KMS-11 (cell line): ENCODE data around the gene SUPT20HL1.

Source experiments
- H2AFZ ChIP-seq: fragments of 200-600 bp; sonication (generic); 2 replicates; pipeline ENCODE4 v1.6.1; 2016; ENCODE audit warnings: antibody characterized with exemption, mixed run types, low read depth
- H3K27ac ChIP-seq: fragments of 200-600 bp; sonication (generic); 2 replicates; pipeline ENCODE4 v1.6.1; 2016; ENCODE audit warnings: mild to moderate bottlenecking, mixed run types
- H3K27me3 ChIP-seq: fragments of 200-600 bp; sonication (generic); 2 replicates; pipeline ENCODE4 v1.6.1; 2017; ENCODE audit warnings: mild to moderate bottlenecking, low read depth, mixed run types, moderate library complexity; ENCODE audit not compliant: insufficient read depth
- H3K36me3 ChIP-seq: fragments of 200-600 bp; sonication (generic); 2 replicates; pipeline ENCODE4 v1.6.1; 2017; ENCODE audit warnings: mild to moderate bottlenecking, mixed run types; ENCODE audit not compliant: insufficient read depth
- H3K4me1 ChIP-seq: fragments of 200-600 bp; sonication (generic); 2 replicates; pipeline ENCODE4 v1.6.1; 2016; ENCODE audit warnings: mild to moderate bottlenecking, low read depth, mixed run types; ENCODE audit not compliant: poor library complexity, severe bottlenecking
- H3K4me2 ChIP-seq: fragments of 200-600 bp; sonication (generic); 2 replicates; pipeline ENCODE4 v1.7.0; 2016; ENCODE audit warnings: mild to moderate bottlenecking, mixed run types
- H3K4me3 ChIP-seq: fragments of 200-600 bp; sonication (generic); IDR thresholded peaks from 2 replicates; pipeline ENCODE4 v1.6.1; 2017; ENCODE audit warnings: low read depth, low read length, mixed read lengths; ENCODE audit not compliant: insufficient read depth
- H3K79me2 ChIP-seq: fragments of 200-600 bp; sonication (generic); 2 replicates; pipeline ENCODE4 v1.6.1; 2016; ENCODE audit warnings: low read depth, mixed run types; ENCODE audit not compliant: insufficient read depth
- H3K9ac ChIP-seq: fragments of 200-600 bp; sonication (generic); 2 replicates; pipeline ENCODE4 v1.6.1; 2016; ENCODE audit warnings: mild to moderate bottlenecking, mixed run types
- H4K20me1 ChIP-seq: fragments of 200-600 bp; sonication (generic); 2 replicates; pipeline ENCODE4 v1.6.1; 2016; ENCODE audit warnings: mild to moderate bottlenecking, mixed run types; ENCODE audit not compliant: insufficient read depth
- TF ChIP-seq, protein P1 (sequence below): fragments of 200-600 bp; sonication (generic); conservative IDR thresholded peaks from 2 replicates; pipeline ENCODE4 v1.6.1; 2017; ENCODE audit warnings: low read depth, mild to moderate bottlenecking, antibody characterized with exemption, low read length, moderate library complexity, mixed read lengths

The SUPT20HL1 gene

DNA sequence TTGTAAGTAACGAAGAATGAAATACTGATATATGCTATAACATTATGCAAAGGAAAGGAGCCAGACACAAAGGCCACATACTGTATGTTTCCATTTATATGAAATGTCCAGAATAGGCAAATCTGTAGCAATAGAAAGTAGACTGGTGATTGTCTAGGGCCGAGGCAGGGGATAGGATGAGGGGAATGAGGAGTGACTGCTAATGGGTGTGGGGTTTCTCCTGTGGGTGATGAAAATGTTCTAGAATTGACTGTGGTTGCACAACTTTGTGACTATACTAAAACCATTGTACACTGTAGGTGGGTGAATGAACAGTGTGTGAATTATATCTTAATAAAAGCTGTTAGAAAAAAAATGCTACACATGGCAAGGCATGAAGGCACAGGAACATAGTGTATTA, 19.9 kb upstream of the SUPT20HL1 start:
- no peak overlapping the region for H3K9ac ChIP-seq
- H3K4me2 ChIP-seq: no peak overlapping the region
- H3K27ac ChIP-seq: no peak overlapping the region
- TF ChIP-seq, protein P1, sequence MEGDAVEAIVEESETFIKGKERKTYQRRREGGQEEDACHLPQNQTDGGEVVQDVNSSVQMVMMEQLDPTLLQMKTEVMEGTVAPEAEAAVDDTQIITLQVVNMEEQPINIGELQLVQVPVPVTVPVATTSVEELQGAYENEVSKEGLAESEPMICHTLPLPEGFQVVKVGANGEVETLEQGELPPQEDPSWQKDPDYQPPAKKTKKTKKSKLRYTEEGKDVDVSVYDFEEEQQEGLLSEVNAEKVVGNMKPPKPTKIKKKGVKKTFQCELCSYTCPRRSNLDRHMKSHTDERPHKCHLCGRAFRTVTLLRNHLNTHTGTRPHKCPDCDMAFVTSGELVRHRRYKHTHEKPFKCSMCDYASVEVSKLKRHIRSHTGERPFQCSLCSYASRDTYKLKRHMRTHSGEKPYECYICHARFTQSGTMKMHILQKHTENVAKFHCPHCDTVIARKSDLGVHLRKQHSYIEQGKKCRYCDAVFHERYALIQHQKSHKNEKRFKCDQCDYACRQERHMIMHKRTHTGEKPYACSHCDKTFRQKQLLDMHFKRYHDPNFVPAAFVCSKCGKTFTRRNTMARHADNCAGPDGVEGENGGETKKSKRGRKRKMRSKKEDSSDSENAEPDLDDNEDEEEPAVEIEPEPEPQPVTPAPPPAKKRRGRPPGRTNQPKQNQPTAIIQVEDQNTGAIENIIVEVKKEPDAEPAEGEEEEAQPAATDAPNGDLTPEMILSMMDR: no peak
- no peak overlapping the region for H2AFZ ChIP-seq
- H3K4me3 ChIP-seq: no peak overlapping the region
- H3K79me2 ChIP-seq: no peaks in the 10 kb centered on the region
- no peaks in the 10 kb centered on the region for H4K20me1 ChIP-seq
- H3K27me3 ChIP-seq: no peaks in the 10 kb centered on the region
- H3K36me3 ChIP-seq: no peaks in the 10 kb centered on the region
- H3K4me1 ChIP-seq: no peaks in the 10 kb centered on the region

DNA sequence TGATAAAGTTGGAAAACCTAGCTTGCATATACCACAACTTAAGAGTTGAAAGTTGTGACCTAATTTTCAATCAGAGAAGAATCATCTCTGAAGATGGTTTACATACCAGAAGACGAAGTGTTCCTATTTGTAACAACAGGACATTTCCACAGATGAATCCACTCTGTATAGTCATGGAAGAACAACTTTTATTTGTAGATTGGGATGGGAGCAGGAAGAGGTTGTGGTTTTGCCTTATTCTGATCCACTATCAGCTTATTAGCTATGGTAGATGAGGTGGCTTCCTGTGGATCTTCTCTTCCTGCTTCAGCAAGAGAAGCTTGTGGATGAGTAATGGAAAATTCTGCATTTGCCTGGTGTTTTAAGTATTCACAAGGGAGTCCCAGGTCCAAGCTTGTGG, 18.6 kb upstream of the SUPT20HL1 start:
- no peaks in the 10 kb centered on the region for H4K20me1 ChIP-seq
- H3K4me3 ChIP-seq: no peak overlapping the region
- H2AFZ ChIP-seq: no peak overlapping the region
- H3K9ac ChIP-seq: no peak overlapping the region
- H3K27me3 ChIP-seq: no peaks in the 10 kb centered on the region
- no peaks in the 10 kb centered on the region for H3K79me2 ChIP-seq
- H3K36me3 ChIP-seq: no peaks in the 10 kb centered on the region
- TF ChIP-seq, protein P1: no peak
- H3K4me2 ChIP-seq: no peak overlapping the region
- H3K27ac ChIP-seq: no peak overlapping the region
- no peaks in the 10 kb centered on the region for H3K4me1 ChIP-seq

DNA sequence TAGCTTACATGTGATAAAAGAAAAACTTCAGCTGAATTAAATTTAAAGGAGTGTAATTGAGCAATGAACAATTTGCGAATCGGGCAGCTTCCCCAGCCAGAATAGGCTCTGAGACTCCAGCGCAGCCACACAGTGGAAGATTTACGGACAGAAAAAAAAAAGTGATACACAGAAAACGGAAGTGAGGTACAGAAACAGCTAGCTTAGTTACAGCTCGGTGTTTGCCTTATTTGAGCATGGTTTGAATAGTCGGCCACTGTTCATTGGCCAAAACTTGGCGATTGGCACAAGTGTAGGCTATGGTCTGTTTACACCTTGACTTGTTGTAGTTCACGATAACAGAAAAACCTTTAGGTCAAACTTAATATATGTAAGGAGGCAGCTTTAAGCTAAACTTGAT, 16.7 kb upstream of the SUPT20HL1 start:
- H3K36me3 ChIP-seq: no peaks in the 10 kb centered on the region
- no peak overlapping the region for H2AFZ ChIP-seq
- no peaks in the 10 kb centered on the region for H3K27me3 ChIP-seq
- H3K9ac ChIP-seq: no peak overlapping the region
- H4K20me1 ChIP-seq: no peaks in the 10 kb centered on the region
- H3K79me2 ChIP-seq: no peaks in the 10 kb centered on the region
- TF ChIP-seq, protein P1: no peak
- H3K4me1 ChIP-seq: no peaks in the 10 kb centered on the region
- no peak overlapping the region for H3K27ac ChIP-seq
- H3K4me3 ChIP-seq: no peak overlapping the region
- no peak overlapping the region for H3K4me2 ChIP-seq

DNA sequence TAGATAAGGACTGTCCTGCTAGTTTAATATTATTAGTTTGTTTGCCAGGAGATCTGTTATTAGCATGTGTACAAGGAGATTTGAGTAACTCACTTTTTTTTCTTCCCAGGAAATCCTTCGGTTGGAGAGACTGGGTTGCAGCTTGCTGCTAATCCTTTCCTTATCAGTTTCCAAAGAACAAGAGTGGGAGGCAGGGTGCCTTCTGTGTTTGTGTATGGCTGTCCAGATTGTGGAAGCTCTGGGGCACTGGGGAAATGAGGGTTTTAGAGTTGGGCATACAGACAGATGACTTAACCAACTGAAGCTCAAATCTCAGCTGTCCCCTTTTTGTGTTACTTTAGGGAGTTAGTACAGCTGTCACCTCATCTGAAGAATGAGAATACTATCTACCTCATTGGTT, 12.6 kb upstream of the SUPT20HL1 start:
- Histone ChIP-seq H4K20me1 (no peaks in the 10 kb centered on the region), H3K9ac (no peak overlapping the region)

More for the DNA sequence above, 12.6 kb upstream of the SUPT20HL1 start:
- H3K4me2 ChIP-seq: no peak overlapping the region
- H3K4me3 ChIP-seq: no peak overlapping the region
- TF ChIP-seq, protein P1: no peak
- H3K27ac ChIP-seq: no peak overlapping the region
- H2AFZ ChIP-seq: no peak overlapping the region
- H3K27me3 ChIP-seq: no peaks in the 10 kb centered on the region
- no peaks in the 10 kb centered on the region for H3K79me2 ChIP-seq
- H3K4me1 ChIP-seq: no peaks in the 10 kb centered on the region
- no peaks in the 10 kb centered on the region for H3K36me3 ChIP-seq
